MM.1S (cell line): ENCODE data around the gene ADAMTS6.

ENCODE experiments used
- CTCF ChIP-seq: fragments of 300-600 bp; sonication (generic); IDR thresholded peaks from 2 replicates; pipeline ENCODE4 v1.5.1; 2016; ENCODE audit warnings: antibody characterized with exemption, low read length, mixed read lengths
- EZH2phosphoT487 ChIP-seq: fragments of 300-600 bp; sonication (generic); IDR thresholded peaks from 2 replicates; pipeline ENCODE4 v1.6.1; 2018; ENCODE audit warnings: antibody characterized with exemption, low read length

- no peak for TF ChIP-seq EZH2phosphoT487
- TF ChIP-seq CTCF, result no peak
These were observed 330.1 kb downstream of the ADAMTS6 start for GRCh38 chr5:65151614-65152013.
